GM12873 (cell line): Measurements from ENCODE around the gene KLHL21.

Source experiments
- TF ChIP-seq, protein P1 (sequence below): IDR thresholded peaks from 2 replicates; pipeline ENCODE4 v1.5.1; 2012; ENCODE audit warnings: low read depth, mild to moderate bottlenecking, moderate library complexity, low read length, control low read depth; ENCODE audit not compliant: insufficient read depth; ENCODE audit errors: missing control alignments

Gene KLHL21

DNA sequence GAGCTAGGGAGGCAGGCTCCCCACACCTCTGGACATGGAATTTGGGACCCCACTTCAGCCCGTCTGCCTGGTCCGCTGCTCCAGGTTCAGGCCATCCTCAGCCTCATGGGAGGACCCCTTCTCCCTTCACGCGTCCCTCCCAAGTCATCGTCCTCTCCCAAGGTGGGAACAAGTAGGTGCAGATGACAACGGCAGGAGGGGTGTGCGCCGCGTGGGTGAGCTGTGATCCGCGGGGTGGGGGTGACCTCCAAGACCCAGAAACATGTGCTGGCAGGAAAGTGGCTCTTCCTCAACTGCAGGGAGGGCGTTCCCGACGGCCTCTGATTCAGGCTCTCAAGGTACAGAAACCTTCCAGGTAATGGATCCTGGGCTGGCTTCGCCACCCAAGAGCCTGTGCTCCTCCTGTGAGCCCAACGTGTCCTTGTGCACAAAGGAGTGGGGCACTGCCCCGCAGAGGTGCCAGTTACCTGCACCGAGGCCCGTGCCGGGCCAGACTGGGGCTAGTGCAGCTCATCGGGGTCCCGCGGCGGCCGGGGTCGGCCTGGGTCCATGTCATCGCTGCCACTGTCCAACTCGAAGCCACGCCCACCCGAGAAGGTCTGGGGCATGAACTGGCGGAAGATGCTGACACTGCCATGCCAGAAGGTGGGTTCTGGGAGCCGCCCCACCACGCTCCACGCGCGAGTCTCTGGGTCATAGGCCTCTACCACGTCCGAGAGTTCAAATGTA, 9.6 kb downstream of the KLHL21 start:
- TF ChIP-seq, protein P1, sequence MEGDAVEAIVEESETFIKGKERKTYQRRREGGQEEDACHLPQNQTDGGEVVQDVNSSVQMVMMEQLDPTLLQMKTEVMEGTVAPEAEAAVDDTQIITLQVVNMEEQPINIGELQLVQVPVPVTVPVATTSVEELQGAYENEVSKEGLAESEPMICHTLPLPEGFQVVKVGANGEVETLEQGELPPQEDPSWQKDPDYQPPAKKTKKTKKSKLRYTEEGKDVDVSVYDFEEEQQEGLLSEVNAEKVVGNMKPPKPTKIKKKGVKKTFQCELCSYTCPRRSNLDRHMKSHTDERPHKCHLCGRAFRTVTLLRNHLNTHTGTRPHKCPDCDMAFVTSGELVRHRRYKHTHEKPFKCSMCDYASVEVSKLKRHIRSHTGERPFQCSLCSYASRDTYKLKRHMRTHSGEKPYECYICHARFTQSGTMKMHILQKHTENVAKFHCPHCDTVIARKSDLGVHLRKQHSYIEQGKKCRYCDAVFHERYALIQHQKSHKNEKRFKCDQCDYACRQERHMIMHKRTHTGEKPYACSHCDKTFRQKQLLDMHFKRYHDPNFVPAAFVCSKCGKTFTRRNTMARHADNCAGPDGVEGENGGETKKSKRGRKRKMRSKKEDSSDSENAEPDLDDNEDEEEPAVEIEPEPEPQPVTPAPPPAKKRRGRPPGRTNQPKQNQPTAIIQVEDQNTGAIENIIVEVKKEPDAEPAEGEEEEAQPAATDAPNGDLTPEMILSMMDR = no peak

DNA sequence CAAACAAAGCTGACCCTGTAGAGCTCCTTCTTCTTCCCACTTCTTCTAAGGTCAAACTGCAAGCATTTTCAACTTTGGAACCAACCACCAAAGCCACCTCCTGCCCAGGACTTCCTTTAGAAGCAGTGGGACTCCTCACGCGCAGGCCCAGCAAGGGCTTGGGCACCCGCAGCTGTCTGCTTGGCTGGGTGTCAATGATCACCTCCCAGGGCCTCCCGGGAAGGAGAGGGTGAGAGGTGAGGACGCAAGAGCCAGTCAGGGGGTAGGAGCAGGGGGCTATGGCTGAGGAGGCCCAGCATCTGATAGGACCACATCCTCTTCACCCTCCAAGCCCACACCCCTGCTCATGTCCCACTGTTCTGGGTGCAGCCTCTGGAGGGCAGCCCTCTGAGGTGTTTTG, 10.2 kb downstream of the KLHL21 start:
- TF ChIP-seq, protein P1 = no peak

DNA sequence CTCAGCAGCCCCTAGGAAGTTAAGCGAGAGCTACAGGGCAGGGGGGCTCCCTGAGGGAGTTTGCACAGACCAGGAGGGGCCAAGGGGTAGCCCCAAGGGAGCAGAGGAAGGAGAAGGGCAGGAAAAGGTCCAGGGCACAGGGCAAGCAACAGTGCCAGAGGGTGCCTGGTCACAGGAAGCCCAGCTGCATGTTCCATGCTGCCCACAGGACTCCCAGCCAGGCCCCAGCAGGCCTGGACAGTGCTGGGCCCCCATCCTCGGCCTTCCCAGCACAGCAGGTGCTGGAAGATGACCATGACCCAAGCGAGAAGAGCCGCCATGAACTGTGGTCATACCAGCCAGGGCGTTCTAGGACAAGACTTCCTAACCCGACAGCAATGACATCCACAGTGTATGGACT, 11.0 kb downstream of the KLHL21 start:
- TF ChIP-seq, protein P1 = no peak

DNA sequence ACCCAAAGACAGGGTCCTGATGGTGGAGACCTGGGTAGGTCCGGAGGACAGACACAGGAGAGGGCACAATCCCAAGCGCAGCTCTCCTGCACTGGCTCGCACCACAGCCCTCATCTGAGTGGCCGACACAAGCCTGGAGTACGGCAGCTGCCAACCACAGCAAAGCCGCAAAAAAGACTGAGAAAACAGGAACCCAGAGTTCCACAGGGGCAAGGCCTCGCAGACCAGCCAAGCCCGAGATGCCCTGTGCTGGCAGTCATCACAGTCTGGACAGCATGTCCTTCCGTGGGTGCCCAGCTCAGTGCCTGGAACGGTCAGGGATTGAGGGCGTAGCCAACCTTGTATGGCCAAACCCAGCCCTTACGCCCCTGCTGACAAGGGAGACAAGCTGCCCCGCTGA, 11.4 kb downstream of the KLHL21 start:
- TF ChIP-seq, protein P1 = no peak

DNA sequence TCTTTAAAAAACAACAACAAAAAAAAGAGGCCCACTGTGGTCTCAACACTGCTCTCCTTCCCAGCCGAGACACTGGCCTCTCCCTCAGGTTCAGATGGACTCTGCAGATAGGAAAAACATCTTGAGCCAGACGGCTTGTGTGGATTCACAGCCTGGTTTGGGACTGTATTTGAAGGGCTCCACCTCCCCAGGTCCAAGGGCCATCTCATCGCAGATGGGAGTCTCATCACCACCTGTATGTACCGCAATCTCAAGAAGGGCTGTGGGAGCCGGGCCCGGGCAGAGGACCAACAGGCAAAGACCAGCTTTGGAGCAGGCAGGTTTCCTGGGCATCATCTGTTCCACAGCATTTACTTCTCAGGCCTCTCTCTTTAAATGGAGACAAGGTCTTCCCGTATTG, 12.6 kb downstream of the KLHL21 start:
- TF ChIP-seq, protein P1 = no peak

DNA sequence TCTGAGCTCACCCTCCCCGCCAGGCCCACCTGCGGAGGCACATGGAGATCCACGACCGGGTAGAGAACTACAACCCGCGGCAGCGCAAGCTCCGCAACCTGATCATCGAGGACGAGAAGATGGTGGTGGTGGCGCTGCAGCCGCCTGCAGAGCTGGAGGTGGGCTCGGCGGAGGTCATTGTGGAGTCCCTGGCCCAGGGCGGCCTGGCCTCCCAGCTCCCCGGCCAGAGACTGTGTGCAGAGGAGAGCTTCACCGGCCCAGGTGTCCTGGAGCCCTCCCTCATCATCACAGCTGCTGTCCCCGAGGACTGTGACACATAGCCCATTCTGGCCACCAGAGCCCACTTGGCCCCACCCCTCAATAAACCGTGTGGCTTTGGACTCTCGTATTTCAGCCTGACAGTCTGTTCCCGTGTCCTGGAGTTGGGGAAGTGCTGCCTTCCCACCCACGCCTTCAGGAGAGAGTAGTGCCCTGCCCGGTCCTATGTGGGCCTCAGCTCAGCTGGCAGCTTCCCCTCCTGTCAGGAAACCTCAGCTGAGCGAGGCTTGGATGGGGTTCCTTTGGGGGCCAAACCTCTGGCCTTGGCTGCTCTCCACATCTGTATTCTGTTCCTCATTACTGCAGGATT, 13.7 kb downstream of the KLHL21 start:
- TF ChIP-seq, protein P1 = no peak

DNA sequence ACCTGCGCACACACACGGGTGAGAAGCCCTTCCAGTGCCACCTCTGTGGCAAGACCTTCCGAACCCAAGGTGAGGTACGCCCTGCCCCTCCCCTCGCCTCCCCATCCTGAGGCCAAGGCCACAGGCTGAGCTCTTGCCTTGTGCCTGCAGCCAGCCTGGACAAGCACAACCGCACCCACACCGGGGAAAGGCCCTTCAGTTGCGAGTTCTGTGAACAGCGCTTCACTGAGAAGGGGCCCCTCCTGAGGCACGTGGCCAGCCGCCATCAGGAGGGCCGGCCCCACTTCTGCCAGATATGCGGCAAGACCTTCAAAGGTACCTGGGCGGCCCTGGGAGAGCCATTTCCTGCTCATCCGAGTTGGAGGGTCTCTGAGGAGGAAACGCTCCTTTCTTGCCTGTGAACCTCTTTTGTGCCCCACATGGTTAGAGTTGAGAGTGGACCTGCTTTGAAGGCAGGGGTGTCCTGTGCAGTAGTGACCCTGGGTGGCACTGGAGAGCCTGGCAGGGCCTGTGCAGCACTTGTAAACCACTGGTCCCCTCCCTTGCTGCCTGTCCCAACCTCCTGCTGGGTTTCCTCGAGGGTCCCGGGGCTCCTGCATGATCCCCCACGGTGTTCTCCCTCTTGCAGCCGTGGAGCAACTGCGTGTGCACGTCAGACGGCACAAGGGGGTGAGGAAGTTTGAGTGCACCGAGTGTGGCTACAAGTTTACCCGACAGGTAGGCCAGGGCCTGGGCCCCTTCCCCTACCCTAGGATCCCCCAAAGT, 14.4 kb downstream of the KLHL21 start:
- TF ChIP-seq, protein P1 = no peak
